ENCODE data around the gene FUBP3.

Gene FUBP3

GRCh38 chr9:130575514-130575913, 3.9 kb upstream of the FUBP3 start:
- H3K4me3 ChIP-seq (replicated peaks; ENCODE audit: low read depth, low read length): no peak overlapping the region
- TF ChIP-seq CTCF (IDR thresholded peaks at IDR 0.05; ENCODE audit: low read depth, low read length, missing control alignments): no peak
- no peak for DNase-seq (ENCODE audit: extremely low read depth, low read depth)

DNA sequence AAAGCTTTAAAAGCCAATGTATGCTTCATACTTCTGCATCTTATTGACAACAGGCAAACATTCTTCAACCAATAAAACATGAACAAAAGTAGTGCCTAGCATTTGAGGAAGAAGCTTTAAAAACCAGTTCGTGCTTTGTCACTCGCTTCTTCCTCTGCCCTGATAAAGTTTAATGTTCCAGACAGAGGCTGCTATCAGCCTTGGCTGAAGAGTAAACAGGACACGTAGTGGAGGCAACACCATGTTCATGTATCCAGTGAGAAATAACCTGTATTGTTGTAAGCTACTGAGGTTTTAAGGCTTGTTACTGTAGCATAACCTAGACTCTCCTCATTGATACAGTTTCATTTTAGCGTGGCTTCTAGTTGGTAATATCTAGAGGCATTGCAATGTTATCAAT, 3.2 kb upstream of the FUBP3 start:
- no peak for DNase-seq (ENCODE audit: extremely low read depth, low read depth)
- no peak for TF ChIP-seq CTCF (IDR thresholded peaks at IDR 0.05; ENCODE audit: low read depth, low read length, missing control alignments)
- H3K4me3 ChIP-seq (replicated peaks; ENCODE audit: low read depth, low read length): no peak overlapping the region

GRCh38 chr9:130579738-130580463, 524 bp downstream of the FUBP3 start:
- H3K4me3 ChIP-seq (replicated peaks; ENCODE audit: low read depth, low read length): peak overlapping the region; percentile 99
- no peak for TF ChIP-seq CTCF (IDR thresholded peaks at IDR 0.05; ENCODE audit: low read depth, low read length, missing control alignments)
- no peak for DNase-seq (ENCODE audit: extremely low read depth, low read depth)

- no peak for TF ChIP-seq CTCF (IDR thresholded peaks at IDR 0.05; ENCODE audit: low read depth, low read length, missing control alignments)
Observed at GRCh38 chr9:130581766-130582165, 2.4 kb downstream of the FUBP3 start.

DNA sequence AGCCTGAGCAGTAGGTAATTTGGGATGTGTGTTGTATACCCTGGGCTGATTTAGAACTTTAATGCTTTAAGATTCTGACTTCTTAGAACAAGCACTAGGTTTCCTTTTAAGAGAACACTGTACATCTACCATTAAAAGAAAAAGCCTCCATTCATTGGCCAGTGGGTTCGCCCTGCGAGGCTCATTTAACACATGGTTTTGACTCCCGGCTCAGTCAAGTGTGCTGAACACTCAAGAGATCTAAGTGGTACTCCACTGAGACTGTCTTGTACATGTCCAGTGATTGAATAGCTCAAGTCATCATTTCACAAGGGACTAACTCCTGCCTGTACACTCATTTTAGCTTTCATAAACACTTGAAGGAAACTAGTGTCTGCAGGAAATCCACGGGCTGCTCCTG, 3.9 kb downstream of the FUBP3 start:
- TF ChIP-seq CTCF (IDR thresholded peaks at IDR 0.05; ENCODE audit: low read depth, low read length, missing control alignments): no peak
- no peak overlapping the region for H3K4me3 ChIP-seq (replicated peaks; ENCODE audit: low read depth, low read length)
- no peak for DNase-seq (ENCODE audit: extremely low read depth, low read depth)

More at GRCh38 chr9:130581766-130582165, 2.4 kb downstream of the FUBP3 start:
- no peak overlapping the region for H3K4me3 ChIP-seq (replicated peaks; ENCODE audit: low read depth, low read length)
- DNase-seq (ENCODE audit: extremely low read depth, low read depth): no peak

- no peak for TF ChIP-seq CTCF (IDR thresholded peaks at IDR 0.05; ENCODE audit: low read depth, low read length, missing control alignments)
- no peak for DNase-seq (ENCODE audit: extremely low read depth, low read depth)
- no peak overlapping the region for H3K4me3 ChIP-seq (replicated peaks; ENCODE audit: low read depth, low read length)
Observed at GRCh38 chr9:130587921-130588320, 8.5 kb downstream of the FUBP3 start.

DNA sequence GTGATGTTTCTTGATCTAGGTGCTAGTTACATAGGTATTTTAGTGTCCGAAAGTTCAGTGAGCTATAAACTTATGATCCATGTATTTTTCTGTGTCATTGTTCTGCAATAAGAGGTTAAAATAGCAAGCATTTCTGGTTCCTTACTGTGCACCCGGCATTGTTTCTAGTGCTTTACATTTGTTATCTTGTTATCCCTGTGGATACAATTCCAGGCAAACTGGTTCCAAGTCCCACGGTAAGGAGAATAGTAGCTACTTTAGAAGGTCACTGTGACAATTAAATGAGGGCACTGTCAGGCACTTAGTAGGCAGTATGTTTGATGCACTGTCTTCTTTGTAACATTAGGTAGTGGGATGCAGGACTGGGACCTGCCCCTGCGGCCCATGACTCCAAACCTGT, 9.0 kb downstream of the FUBP3 start:
- H3K4me3 ChIP-seq (replicated peaks; ENCODE audit: low read depth, low read length): no peak overlapping the region
- TF ChIP-seq CTCF (IDR thresholded peaks at IDR 0.05; ENCODE audit: low read depth, low read length, missing control alignments): no peak
- DNase-seq (ENCODE audit: extremely low read depth, low read depth): no peak
